GM21529 (cell line): ENCODE results near the gene LPA.
"Not testable (repeated sequence)": the region's sequence is repeated elsewhere in the genome, so short reads cannot be mapped to it uniquely, and the experiment has no call there.

Experiments used
- ATAC-seq: cut with Tn5 transposase; IDR thresholded peaks from one replicate; pipeline ENCODE4 v1.9.1; 2021; ENCODE audit not compliant: unreplicated experiment

Gene LPA

DNA sequence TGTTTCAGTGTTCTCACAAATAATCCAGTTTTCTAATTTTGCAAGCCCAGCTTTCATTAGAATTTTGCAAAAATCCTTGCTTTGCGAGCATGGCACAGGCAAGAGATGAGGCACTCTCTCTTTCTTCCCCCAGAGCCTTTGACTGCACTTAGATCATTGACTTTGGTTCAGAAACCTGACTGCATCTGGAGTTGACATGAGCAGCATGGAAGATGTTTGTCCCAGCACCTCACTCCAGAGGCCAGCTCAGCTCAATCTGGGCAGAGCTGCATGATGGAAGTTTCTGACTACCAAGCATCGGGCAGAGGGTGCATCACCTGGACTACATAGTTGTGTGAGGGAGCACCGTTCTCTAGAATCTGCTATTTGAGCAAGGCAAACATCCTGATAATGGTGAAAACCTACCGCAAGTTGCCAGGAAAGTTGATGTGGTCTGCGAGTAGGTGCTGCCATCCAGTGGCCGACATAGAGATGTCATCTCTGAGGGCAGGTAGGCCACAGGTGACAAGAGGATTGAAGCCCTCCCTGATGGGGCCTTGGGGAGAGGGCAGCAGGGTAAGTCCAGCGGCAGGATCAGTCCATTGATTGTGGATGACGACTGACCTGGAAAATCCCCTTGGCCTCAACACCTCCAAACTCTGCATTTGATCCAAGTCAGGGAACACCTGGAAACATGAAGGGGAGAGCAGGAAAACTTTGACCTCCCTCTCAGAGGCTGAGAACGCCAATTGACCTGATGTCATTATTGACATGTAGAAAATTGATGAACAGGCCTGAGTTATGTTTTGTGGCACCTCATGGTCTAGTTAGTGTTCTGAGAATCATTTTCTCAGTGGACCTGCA, 3.8 kb upstream of the LPA start:
- ATAC-seq, result peak; percentile 82

DNA sequence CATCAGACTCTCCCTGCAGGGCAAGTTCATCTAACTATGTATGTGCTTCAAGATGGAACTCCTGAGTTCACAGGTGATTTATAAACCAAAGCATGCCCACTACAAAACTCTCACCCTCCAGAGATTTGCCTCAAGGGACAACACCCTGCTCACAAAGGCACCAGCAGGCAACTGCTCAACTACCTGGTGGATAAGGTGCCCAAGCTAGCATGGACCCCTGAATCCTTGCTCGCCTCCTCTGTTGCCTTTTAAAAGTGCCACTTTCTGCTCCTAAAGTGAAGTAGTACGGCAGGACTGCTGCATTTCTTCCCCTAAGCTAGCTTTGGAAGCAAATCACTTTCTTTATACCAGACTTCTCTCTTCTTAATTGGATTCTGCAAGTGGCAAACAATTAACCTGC, 1.2 kb downstream of the LPA start:
- no peak for ATAC-seq

GRCh38 chr6:160662429-160662828, 1.6 kb downstream of the LPA start:
- no peak for ATAC-seq

GRCh38 chr6:160661216-160661615, 2.9 kb downstream of the LPA start:
- no peak for ATAC-seq

DNA sequence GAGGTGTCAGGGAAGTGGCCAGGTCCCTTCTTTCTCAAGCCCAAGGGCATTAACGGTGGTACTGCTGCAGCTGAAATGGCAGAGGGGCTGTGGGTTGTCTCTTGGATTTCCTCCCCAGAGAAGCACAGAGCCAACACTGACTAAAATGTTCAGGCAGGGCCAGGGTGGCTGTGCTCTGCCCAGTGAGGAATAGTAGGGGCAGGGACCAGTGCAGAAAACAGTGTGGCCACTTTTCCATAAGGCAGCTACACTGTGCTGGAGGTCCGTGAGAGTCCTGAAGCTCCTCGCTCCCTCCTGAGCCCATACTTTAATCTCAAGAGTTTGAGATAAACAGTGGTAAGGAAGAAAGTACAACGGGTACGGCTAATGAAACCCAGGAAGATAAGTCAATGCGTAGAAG, 4.5 kb downstream of the LPA start:
- ATAC-seq, result no peak

- no peak for ATAC-seq
Observed at GRCh38 chr6:160634706-160635105, 29.4 kb downstream of the LPA start.

- no peak for ATAC-seq
Observed at GRCh38 chr6:160595838-160596832, 67.9 kb downstream of the LPA start.

GRCh38 chr6:160595297-160595696, 68.8 kb downstream of the LPA start:
- ATAC-seq, result not testable (repeated sequence)

GRCh38 chr6:160586374-160586773, 77.7 kb downstream of the LPA start:
- no peak for ATAC-seq

DNA sequence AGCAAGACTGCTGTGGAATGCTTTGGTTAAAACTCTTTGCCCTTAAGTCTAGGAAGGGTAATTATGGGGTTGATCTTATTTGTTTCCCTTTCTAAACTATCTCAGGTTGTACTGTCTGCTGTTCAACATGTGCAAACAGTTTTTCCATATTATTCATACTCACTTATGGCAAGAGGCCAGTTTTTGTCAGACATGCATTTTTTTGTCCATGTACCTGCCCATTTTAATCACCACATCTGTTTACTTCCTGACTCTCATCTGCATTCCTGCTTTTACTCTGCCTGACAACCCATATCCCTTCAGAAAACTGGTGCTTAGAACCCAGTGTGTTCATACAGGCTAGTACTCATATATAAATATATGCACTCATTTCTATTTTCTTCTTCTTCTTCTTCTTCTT, 80.3 kb downstream of the LPA start:
- no peak for ATAC-seq

- no peak for ATAC-seq
Observed at GRCh38 chr6:160581406-160581805, 82.7 kb downstream of the LPA start.

DNA sequence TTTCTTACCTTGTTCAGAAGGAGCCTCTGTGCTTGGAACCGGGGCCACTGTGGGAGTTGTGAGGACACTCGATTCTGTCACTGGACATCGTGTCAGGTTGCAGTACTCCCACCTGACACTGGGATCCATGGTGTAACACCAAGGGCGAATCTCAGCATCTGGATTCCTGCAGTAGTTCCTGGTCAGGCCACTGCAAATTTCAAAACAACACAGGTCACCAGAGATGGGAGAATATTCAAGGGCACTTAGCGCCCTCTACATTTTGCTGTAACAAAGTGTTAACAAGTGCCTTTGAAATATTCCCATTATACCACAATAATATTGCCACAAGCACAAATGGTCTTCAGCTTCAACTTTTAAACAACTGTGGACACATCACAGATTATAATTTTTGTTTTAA, 85.6 kb downstream of the LPA start:
- ATAC-seq, result not testable (repeated sequence)

GRCh38 chr6:160573943-160574342, 90.1 kb downstream of the LPA start:
- ATAC-seq, result no peak

DNA sequence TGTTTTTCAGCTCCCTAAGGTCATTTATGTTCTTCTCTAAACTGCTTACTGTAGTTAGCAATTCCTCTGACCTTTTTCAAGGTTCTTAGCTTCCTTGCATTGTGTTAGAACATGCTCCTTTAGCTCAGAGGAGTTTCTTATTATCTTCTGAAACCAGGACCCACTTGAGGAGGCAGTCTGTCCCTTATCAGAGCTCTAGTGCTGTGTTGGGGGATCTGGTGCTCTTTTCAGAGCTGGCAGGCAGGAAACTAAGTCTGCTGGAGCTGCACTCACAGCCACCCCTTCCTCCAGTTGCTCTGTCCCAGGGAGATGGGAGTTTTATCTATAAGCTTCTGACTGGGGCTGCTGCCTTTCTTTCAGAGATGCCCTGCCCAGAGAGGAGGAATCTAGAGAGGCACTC, 92.9 kb downstream of the LPA start:
- ATAC-seq, result not testable (repeated sequence)

DNA sequence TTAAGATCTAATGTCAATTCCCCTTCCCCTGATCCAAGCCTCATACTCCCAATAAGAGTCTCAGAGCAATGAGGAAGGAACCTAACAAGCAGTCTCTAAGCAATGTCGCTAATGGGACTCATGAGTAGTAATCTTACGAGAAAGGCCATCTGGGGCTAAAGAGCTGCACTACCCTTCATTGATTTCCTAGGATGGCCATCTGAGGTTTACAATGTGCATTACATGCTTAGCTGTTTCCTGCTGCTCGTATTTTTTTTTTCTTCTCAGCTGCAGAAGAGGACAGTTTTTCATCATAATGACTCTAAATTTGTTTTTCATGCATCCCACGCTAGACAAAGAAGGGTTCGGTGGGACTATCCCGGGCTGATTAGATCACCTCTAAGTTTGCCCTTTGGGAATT, 119.3 kb downstream of the LPA start:
- no peak for ATAC-seq

DNA sequence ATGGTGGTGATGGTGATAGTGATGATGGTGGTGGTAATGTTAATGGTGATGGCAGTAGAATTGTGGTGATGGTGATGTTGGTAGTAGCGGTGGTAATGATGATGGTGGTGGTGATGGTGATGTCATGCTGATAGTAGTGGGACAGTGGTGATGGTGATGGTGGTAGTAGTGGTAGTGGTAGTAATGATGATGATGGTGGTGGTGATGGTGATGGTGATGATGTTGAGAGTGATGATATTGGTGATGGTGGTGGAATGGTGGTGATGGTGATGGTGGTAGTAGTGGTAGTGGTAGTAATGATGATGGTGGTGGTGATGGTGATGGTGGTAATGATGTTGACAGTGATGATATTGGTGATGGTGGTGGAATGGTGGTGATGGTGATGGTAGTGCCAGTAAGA, 128.8 kb downstream of the LPA start:
- no peak for ATAC-seq

DNA sequence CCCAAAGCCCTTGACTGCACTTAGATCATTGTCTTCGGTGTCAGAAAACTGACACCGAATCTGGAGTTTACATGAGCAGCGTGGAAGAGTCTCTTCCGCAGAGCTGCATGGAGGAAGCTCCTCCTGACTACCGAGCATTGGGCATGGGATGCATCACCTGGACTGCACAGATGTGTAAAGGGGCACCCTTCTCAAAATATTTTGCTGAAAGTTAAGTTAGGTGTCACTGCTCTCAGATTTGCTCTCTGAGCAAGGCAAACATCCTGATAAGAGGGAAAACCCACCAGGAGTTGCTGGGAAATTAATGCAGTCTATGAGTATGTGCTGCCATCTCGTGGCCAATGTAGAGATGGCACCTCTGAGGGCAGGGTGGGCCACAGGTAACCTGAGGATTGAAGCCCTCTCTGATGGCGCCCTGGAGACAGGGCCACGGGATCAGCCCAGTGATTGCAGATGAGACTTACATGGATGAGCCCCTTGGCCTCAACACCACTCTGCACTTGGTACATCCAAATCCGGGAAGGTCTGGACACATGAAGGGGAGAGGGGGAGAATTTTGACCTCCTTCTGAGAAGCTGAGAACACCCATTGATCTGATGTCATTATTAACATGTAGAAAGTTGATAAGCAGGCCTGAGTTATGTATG, 129.9 kb downstream of the LPA start:
- ATAC-seq, result peak; percentile 87

DNA sequence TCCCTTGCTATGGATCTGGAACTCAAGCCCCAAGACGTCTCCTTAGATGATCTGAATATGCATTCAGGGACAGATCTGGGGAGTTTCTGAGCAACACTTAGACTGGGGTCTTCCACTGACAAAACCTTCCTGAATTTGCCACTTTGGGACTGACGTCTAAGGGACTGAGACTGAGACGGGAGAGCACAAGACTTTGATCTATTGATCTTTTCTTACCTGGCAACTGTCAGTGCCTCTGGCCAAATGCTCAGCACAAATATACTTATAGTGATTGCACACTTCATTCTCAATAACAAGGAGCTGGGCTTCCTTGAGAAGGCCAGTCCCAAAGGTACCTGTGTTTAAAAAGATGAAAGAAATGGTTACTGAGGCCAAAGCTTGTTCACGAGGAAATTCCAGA, 131.8 kb downstream of the LPA start:
- ATAC-seq, result no peak

- ATAC-seq, result no peak
Observed at GRCh38 chr6:160531826-160532225, 132.2 kb downstream of the LPA start.

- ATAC-seq, result not testable (repeated sequence)
Observed at GRCh38 chr6:160529524-160529923, 134.6 kb downstream of the LPA start.

- ATAC-seq, result no peak
Observed at GRCh38 chr6:160523223-160523622, 140.9 kb downstream of the LPA start.
